GM18526 (cell line): Measurements from ENCODE around the gene EPB41L2.

Experiments used
- POLR2A ChIP-seq: IDR thresholded peaks from 3 replicates; pipeline ENCODE4 v1.6.1; 2011; ENCODE audit not compliant: insufficient read length; ENCODE audit errors: extremely low read depth

EPB41L2 gene

GRCh38 chr6:131065112-131065823 is 2.2 kb upstream of the EPB41L2 start:
- TF ChIP-seq POLR2A, result no peak

DNA sequence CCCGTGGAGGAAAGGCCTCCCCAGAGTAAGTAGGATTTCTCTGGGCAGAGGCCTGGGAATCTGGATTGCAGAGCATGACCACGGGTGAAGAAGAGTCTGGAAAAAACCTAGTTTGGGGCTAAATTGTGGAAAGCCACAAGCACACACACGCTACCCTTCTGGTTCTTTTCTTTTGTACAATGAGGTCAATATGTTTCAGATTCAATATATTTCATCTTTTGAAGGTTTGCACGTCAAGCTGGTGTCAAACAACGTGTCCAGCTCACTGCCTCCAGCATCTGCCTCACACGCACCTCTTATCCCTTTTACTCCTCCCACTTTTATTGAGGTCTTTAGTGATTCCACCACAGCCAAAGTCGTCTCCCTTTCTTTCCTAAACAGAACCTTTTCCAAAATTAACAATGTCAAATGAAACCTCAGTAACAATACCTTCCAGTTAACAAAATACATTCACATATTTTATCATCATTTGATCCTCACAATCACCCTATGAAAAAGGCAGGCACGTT is 773 bp upstream of the EPB41L2 start:
- no peak for TF ChIP-seq POLR2A

DNA sequence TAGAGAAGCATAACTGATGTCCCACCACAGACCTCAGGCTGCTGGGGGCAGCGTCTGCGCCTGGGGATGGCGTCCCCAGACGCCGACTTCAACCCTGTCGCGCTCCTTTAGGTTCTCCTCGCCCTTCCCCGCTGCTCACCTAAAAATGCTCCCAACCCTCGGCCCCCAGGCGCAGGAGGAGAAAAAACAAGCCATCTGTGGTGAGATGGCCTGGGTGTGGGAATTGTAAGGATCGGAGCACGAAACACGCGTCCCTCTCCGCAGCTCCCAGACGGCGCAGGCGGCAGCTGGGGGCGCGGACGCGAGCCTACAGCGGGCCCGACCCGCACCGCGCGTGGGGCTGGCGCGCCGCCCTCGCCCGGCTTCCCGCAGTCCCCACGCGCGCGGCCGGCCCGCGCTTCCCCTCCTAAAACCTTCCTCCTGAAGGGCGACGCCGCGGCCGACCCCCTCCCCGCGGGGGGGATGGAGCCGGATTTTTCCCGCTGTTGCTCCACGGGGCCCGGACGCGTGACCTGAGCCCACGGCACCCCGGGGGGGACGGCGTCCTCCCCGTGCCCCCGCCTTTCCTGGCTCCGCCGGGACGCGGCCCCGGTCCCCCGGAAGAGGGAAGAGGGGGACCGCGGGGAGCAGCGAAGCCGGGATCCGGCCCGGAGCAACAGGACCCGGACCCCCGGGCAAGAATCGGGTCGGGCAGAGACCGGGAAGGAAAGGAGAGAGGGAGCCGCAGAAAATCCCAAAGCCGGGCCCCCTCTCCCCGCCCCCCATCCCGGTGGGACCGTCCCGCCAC is 611 bp downstream of the EPB41L2 start:
- no peak for TF ChIP-seq POLR2A

- TF ChIP-seq POLR2A, result no peak
These were observed 1.3 kb downstream of the EPB41L2 start for GRCh38 chr6:131061751-131062119.

- TF ChIP-seq POLR2A, result no peak
These were observed 1.8 kb downstream of the EPB41L2 start for GRCh38 chr6:131061041-131061750.

DNA sequence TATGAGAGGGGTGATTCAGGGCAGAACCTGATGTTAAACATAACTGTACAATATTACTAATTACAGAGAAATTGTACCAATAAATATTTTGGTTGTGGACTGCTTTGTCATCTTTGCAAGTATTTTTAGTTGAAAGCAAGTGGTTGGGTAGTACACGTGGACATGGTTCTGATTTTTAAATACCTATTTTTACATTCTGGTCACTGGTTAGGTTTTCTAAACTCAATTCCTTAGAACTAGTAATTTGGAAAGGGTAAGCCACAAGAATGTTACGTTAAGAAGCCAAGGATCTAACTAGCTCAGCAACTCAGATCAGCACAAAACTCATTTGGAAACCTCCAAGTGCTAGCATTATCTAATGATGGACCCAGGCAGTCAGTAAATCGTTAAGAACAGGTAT is 2.7 kb downstream of the EPB41L2 start:
- TF ChIP-seq POLR2A, result no peak

GRCh38 chr6:131059486-131059885 is 3.6 kb downstream of the EPB41L2 start:
- no peak for TF ChIP-seq POLR2A

- no peak for TF ChIP-seq POLR2A
These were observed 4.8 kb downstream of the EPB41L2 start for GRCh38 chr6:131058236-131058635.

- TF ChIP-seq POLR2A, result no peak
These were observed 8.4 kb downstream of the EPB41L2 start for GRCh38 chr6:131054392-131055250.

DNA sequence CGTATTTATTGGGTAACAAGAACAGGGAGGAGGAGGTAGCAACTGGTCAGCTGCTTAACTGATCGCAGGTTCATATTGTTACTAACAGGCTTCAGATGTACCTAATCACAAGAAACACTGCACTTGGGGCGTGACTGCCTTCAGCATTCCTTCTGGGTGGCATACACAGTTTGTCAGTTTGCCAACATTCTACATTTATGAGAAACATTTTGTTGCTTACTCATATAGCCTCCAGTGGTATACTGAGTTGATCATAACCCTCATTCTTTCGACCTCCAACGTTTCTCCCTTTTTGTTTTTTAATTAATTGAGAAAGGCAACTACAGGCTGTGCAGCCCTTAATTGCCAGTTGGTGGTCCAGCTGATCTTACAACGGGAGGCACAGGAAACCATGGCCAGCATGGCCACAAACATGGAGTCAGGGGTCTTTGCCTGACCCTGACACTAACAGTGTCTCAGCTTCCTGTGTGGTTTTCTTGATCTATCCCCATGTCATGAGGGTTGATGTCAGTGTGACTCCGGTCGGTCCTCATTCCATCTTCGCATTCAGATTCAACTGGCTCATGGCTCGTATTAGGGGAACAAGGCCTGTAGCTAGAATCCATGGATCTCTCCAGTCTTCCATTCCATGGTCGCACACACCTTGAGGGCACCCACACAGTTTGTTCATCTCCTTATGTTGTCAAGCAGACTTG is 9.4 kb downstream of the EPB41L2 start:
- TF ChIP-seq POLR2A, result no peak

DNA sequence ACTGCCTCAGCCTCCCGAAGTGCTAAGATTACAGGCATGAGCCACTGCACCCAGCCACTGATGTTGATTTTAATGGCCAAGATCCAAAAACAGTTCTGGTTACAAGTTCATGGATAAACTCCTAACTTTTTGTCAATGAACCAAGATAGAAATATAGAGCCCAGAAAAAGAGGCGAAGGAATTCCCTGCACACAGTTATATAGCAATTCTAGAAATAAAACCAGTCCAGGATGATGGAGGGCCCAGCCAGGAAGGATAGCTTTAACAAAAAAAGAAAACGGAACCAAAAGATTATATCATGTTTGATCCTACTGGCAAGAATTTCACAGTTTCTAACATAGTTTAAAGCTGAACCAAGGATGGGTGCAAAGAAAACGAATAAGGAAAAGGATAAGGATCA is 10.9 kb downstream of the EPB41L2 start:
- no peak for TF ChIP-seq POLR2A

DNA sequence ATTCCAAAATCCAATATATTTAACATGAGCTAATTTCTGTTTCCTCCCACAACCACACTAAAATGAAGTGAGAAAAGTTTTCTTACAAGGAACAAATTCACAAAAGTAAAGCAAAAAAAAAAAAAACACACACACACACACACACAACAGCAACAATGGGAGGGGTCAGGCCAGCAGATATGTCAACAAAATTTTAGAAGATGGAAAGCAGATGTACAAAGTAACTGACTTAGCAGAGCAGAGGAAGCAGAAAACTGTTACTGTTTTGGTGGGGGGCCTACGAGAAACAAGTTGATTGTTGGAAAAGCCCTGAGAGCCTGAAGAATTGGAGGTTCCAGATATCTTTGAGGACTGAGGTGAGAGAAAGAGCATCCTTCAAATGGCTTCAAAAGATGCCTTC is 11.7 kb downstream of the EPB41L2 start:
- no peak for TF ChIP-seq POLR2A

DNA sequence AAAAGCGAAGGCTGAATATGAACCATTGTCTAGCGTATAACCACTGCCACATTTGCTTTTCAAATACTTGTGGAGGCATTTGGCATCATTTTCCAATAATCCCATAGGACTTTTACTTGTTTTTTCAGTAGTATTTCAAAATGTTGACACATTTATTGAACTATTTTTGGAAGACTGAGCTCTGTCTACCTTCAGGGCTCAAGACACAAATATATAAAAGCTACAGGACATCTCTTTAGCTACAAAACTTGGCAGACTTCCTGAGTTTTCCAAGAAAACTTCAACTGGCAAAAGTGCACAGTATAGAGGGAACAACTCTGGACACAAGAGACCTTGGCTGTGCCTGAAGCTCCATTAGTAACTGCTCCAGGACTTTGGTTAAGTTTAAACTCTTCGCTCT is 13.4 kb downstream of the EPB41L2 start:
- TF ChIP-seq POLR2A, result no peak

- no peak for TF ChIP-seq POLR2A
These were observed 14.0 kb downstream of the EPB41L2 start for GRCh38 chr6:131048933-131049515.
